Stimulated activated CD4-positive, alpha-beta T cell treated with anti-CD3 and anti-CD28 coated beads, Interleukin-12 subunit alpha, Interleukin-12 subunit beta, amount 100 ng/mL, for 48 hours (primary cell): ENCODE measurements around the gene MPST.
"Not testable (repeated sequence)": the region's sequence is repeated elsewhere in the genome, so short reads cannot be mapped to it uniquely, and the experiment has no call there.

ENCODE experiments used
- DNase-seq, 3 donors: peaks; one replicate each; pipeline ENCODE4 v3.0.0-alpha.2; 2020; ENCODE audit warnings: low read depth in 2 of 3, low spot score in 1 of 3

Gene MPST

GRCh38 chr22:37019309-37020191 is at the start of gene MPST, which contains the start of gene TST:
TSS of gene MPST (plus strand) at chr22:37019742. CDS start at chr22:37019837, 95 bp downstream.
TSS of gene TST (minus strand) at chr22:37019447. CDS start at chr22:37018732, 715 bp downstream.
- DNase-seq: peak in 1 of 3 donors; percentile 28

GRCh38 chr22:36971341-36972125 is 48.0 kb upstream of the MPST start:
- no peak for DNase-seq

GRCh38 chr22:36976606-36977005 is 42.9 kb upstream of the MPST start:
- DNase-seq: no peak

DNA sequence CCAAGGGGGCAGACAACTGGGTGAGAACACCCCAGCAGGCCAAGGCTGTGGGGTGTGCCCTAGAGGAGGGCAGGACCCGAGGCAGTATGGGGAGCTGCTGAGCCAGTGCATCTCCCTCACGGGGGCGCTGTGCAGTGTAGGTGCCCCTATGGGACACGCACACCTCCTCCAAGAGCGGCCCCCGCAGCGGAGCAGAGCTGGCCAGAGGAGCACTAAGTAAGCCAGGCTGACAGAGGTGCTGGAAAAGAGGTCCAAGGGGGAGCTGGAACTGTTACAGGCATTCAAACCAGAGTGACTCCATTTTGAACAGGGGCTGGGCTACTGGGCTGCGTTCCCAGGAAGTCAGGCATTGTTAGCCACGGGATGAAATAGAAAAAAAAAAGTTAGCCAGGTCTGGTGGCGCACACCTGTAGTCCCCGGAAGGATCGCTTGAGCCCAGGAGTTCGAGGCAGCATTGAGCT is 42.1 kb upstream of the MPST start:
- peak; percentile 61 to 74 (median 72) for DNase-seq

GRCh38 chr22:36977947-36978660 is 41.4 kb upstream of the MPST start:
- DNase-seq: peak; percentile 80 to 91 (median 85)

- no peak for DNase-seq
These were observed 40.3 kb upstream of the MPST start for GRCh38 chr22:36979016-36979910.

GRCh38 chr22:36981247-36981775 is 38.2 kb upstream of the MPST start:
- DNase-seq: no peak

DNA sequence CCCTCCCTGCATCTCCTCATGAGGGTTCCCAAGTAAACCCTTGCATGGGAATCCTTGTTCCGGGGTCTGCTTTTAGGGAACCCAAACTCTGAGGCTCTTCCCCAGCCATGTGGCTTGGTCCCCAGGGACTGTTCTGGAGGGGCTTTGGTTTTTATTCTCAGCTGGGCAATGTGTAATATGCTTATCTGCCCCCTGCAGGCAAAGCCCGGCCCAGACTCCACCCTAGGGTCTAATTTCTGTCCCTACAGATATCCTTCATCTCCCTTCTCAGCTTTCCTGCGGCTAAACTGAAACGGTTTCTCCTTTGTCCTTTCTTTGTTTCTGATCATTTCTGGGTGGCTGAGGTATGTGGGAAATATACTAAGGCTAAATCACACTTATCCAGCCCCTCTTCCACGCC is 37.4 kb upstream of the MPST start:
- no peak for DNase-seq

- no peak for DNase-seq
These were observed 34.2 kb upstream of the MPST start for GRCh38 chr22:36985211-36985889.

DNA sequence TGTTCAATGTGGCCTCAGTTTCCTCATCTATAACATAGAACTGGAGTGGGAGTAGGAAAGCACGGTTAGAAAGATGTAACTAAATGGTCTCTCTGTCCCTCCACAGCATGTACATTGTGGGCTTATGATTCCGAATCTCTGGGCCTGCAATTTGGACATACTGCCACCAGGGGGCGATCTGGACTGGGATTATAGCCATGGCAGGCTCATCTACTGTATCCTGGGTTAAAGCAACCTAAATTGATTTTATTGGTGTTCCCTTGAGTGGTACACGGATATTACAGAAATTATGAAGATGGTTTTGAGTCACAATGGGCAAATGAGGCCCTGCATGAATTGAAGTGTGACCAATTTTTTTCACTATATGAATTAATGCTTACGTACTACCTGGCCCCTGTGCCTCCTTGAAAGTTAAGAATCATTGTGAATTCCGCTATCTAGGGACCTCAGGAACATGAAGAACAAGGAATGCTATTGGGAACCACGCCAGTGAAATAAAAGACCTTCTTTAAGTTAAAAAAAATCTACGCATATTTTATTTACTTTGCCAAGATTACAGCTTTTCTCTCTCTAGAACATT is 33.2 kb upstream of the MPST start:
- DNase-seq: peak; percentile 47 to 74 (median 52)

- no peak for DNase-seq
These were observed 31.3 kb upstream of the MPST start for GRCh38 chr22:36988075-36988832.

DNA sequence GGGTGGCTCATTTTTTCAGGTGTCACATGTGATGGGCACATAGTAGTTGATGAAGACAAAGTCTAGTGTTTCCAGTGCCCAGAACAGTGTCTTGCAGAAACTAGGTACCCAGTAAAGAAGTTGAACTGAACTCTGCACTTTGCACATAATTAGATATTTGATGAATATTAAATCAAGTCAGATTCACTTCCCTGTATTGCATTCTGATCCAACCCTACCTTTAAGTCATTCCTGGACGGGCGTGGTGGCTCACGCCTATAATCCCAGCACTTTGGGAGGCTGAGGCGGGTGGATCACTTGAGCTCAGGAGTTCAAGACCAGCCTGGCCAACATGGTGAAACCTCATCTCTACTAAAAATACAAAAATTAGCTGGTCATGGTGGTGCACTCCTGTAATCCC is 30.5 kb upstream of the MPST start:
- not testable (repeated sequence) for DNase-seq

- DNase-seq: no peak
These were observed 29.1 kb upstream of the MPST start for GRCh38 chr22:36990457-36990856.

DNA sequence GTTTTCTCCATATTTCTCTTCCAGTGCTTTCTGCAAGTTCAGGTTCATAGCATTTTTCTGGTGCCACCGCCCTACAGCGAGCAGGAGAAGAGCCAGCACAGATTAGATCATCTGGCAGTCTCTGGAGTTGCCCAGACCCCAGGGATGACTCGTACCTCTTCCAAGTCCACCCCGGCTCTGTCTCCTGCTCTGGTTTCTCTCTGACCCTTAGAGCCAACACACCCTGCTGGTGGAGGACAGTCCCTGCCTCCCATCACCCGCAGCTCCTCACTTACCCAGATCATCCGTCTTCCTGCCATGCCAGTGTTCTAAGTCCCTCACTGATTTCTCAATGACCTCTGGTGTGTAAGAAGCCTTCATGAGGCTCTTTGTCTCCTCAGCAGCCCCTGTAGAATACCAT is 28.3 kb upstream of the MPST start:
- DNase-seq: no peak

- DNase-seq: no peak
These were observed 21.8 kb upstream of the MPST start for GRCh38 chr22:36997746-36998145.

- no peak for DNase-seq
These were observed 20.8 kb upstream of the MPST start for GRCh38 chr22:36998620-36999351.

GRCh38 chr22:36999463-36999862 is 20.1 kb upstream of the MPST start:
- no peak for DNase-seq
